Neural cell (in vitro differentiated cells): ENCODE results near the gene TMCO4. TPM values are rescaled to one million over a fixed set of nuclear protein-coding genes. Genes with fewer than 3 reads are reported as not detected.

Source experiments
- H2AFZ ChIP-seq: fragments of 200-600, 300-800 bp; sonication (generic), shearing (Covaris generic); 2 replicates; pipeline ENCODE4 v1.6.0; 2014; ENCODE audit warnings: low read depth, mild to moderate bottlenecking, antibody characterized with exemption, low read length, moderate library complexity
- H3F3A ChIP-seq: fragments of 200-600 bp; shearing (Covaris generic); 2 replicates; pipeline ENCODE4 v1.6.1; 2016; ENCODE audit warnings: mild to moderate bottlenecking, moderate library complexity, mixed read lengths, antibody characterized with exemption, low read length; ENCODE audit not compliant: insufficient read depth, poor library complexity, severe bottlenecking
- H3K27ac ChIP-seq: fragments of 200-600, 300-800 bp; sonication (generic), shearing (Covaris generic); 2 replicates; pipeline ENCODE4 v1.5.1; 2014; ENCODE audit warnings: mild to moderate bottlenecking, low read length, moderate library complexity
- H3K27me3 ChIP-seq: fragments of 300-800, 200-600 bp; sonication (generic), shearing (Covaris generic); 2 replicates; pipeline ENCODE4 v1.6.0; 2014; ENCODE audit warnings: mild to moderate bottlenecking, low read depth, low read length, moderate library complexity; ENCODE audit not compliant: insufficient read depth
- H3K36me3 ChIP-seq: fragments of 300-800, 200-600 bp; sonication (generic), shearing (Covaris generic); 2 replicates; pipeline ENCODE4 v1.5.1; 2014; ENCODE audit warnings: mild to moderate bottlenecking, antibody characterized with exemption, low read length, moderate library complexity; ENCODE audit not compliant: insufficient read depth
- H3K4me2 ChIP-seq: fragments of 300-800, 200-600 bp; sonication (generic), shearing (Covaris generic); 2 replicates; pipeline ENCODE4 v1.6.0; 2014; ENCODE audit warnings: mild to moderate bottlenecking, low read length
- H3K4me3 ChIP-seq: fragments of 300-800, 200-600 bp; sonication (generic), shearing (Covaris generic); 2 replicates; pipeline ENCODE4 v1.5.1; 2014; ENCODE audit warnings: mild to moderate bottlenecking, low read length, moderate library complexity
- H3K79me2 ChIP-seq: fragments of 200-600 bp; shearing (Covaris generic); replicated peaks from 2 replicates; pipeline ENCODE4 v1.6.0; 2014; ENCODE audit warnings: mild to moderate bottlenecking, low read length, moderate library complexity; ENCODE audit not compliant: insufficient read depth
- H3K9ac ChIP-seq: fragments of 300-800, 200-600 bp; sonication (generic), shearing (Covaris generic); 2 replicates; pipeline ENCODE4 v1.6.1; 2016; ENCODE audit warnings: mild to moderate bottlenecking, low read length, mixed read lengths
- H3K9me2 ChIP-seq: fragments of 200-600 bp; shearing (Covaris generic); 2 replicates; pipeline ENCODE4 v1.6.1; 2016; ENCODE audit warnings: mild to moderate bottlenecking, low read length, mixed read lengths; ENCODE audit not compliant: insufficient read depth
- H3K9me3 ChIP-seq: fragments of 200-600, 300-800 bp; sonication (generic), shearing (Covaris generic); 2 replicates; pipeline ENCODE4 v1.6.1; 2016; ENCODE audit warnings: mild to moderate bottlenecking, mixed run types, low read length, moderate library complexity, mixed read lengths
- H4K20me1 ChIP-seq: fragments of 200-600 bp; shearing (Covaris generic); 2 replicates; pipeline ENCODE4 v1.6.1; 2016; ENCODE audit warnings: mild to moderate bottlenecking, mixed run types; ENCODE audit not compliant: insufficient read depth
- CTCF ChIP-seq: fragments of 450-650 bp; IDR thresholded peaks from 2 replicates; pipeline ENCODE4 v1.5.1; 2014; ENCODE audit warnings: antibody characterized with exemption, mild to moderate bottlenecking, moderate library complexity; ENCODE audit not compliant: poor library complexity, severe bottlenecking
- EP300 ChIP-seq: fragments of 450-650 bp; conservative IDR thresholded peaks from 2 replicates; pipeline ENCODE4 v1.6.1; 2014; ENCODE audit warnings: antibody characterized with exemption, mild to moderate bottlenecking, moderate library complexity; ENCODE audit not compliant: poor library complexity, severe bottlenecking
- EZH2 ChIP-seq: fragments of 200-600, 300-800 bp; shearing (Covaris generic), sonication (generic); IDR thresholded peaks from 2 replicates; pipeline ENCODE4 v1.6.1; 2014; ENCODE audit warnings: antibody characterized with exemption, low read length, borderline replicate concordance, mild to moderate bottlenecking; ENCODE audit not compliant: insufficient read depth, poor library complexity, severe bottlenecking
- MXI1 ChIP-seq: fragments of 450-650 bp; conservative IDR thresholded peaks from 2 replicates; pipeline ENCODE4 v1.6.1; 2014; ENCODE audit warnings: antibody characterized with exemption, mild to moderate bottlenecking; ENCODE audit not compliant: poor library complexity, severe bottlenecking
- POLR2AphosphoS5 ChIP-seq: IDR thresholded peaks from 2 replicates; pipeline ENCODE4 v1.6.1; 2012
- RAD21 ChIP-seq: fragments of 450-650 bp; conservative IDR thresholded peaks from 2 replicates; pipeline ENCODE4 v1.6.1; 2014; ENCODE audit warnings: antibody characterized with exemption, mild to moderate bottlenecking, moderate library complexity
- REST ChIP-seq: IDR thresholded peaks from 2 replicates; pipeline ENCODE4 v1.6.1; 2012; ENCODE audit warnings: borderline replicate concordance
- SMC3 ChIP-seq: fragments of 450-650 bp; conservative IDR thresholded peaks from 2 replicates; pipeline ENCODE4 v1.6.1; 2014; ENCODE audit warnings: antibody characterized with exemption, mild to moderate bottlenecking, moderate library complexity; ENCODE audit not compliant: poor library complexity
- TAF1 ChIP-seq: IDR thresholded peaks from 2 replicates; pipeline ENCODE4 v1.6.1; 2012; ENCODE audit warnings: low read depth
- polyA plus RNA-seq: library from polyadenylated mRNA; depleted of rRNA; stranded (reverse); fragments of >200 nt; gene quantifications from 2 replicates; pipeline ENCODE4 v1.2.3, GENCODE V29; 2014

Gene TMCO4
- polyA plus RNA-seq, 1 donor from 2014 or later = not detected

- no peak overlapping the region for H3K4me3 ChIP-seq
- H3K9me2 ChIP-seq = no peaks in the 10 kb centered on the region
- H3K9me3 ChIP-seq = no peaks in the 10 kb centered on the region
- no peak overlapping the region for H3K27ac ChIP-seq
- TF ChIP-seq REST (no peak), SMC3 (no peak), TAF1 (no peak), POLR2AphosphoS5 (no peak), EP300 (no peak), EZH2 (no peak), RAD21 (no peak), MXI1 (no peak), CTCF (no peak)
- no peaks in the 10 kb centered on the region for H4K20me1 ChIP-seq
- H3K4me2 ChIP-seq = no peak overlapping the region
- H3K36me3 ChIP-seq = no peaks in the 10 kb centered on the region
- no peaks in the 10 kb centered on the region for H3K27me3 ChIP-seq
- no peak overlapping the region for H3K9ac ChIP-seq
- no peaks in the 10 kb centered on the region for H3F3A ChIP-seq
- H2AFZ ChIP-seq = no peak overlapping the region
- no peaks in the 10 kb centered on the region for H3K79me2 ChIP-seq
These were observed 20.0 kb upstream of the TMCO4 start for GRCh38 chr1:19819701-19820100.

GRCh38 chr1:19818324-19818723 is 18.6 kb upstream of the TMCO4 start:
- Histone ChIP-seq H3K27me3 (no peaks in the 10 kb centered on the region), H3K4me3 (no peak overlapping the region), H3K9me3 (no peaks in the 10 kb centered on the region), H2AFZ (no peak overlapping the region), H3K79me2 (no peaks in the 10 kb centered on the region), H3K27ac (no peak overlapping the region), H4K20me1 (no peaks in the 10 kb centered on the region), H3K9me2 (no peaks in the 10 kb centered on the region), H3K36me3 (no peaks in the 10 kb centered on the region), H3K4me2 (no peak overlapping the region), H3K9ac (no peak overlapping the region), H3F3A (no peaks in the 10 kb centered on the region)
- no peak for TF ChIP-seq REST
- no peak for TF ChIP-seq CTCF
- no peak for TF ChIP-seq TAF1
- TF ChIP-seq POLR2AphosphoS5 = no peak
- no peak for TF ChIP-seq SMC3
- no peak for TF ChIP-seq MXI1
- no peak for TF ChIP-seq EZH2
- no peak for TF ChIP-seq EP300
- no peak for TF ChIP-seq RAD21
